Liver (tissue), 9 donors: Measurements from ENCODE around the gene OGFOD1. TPM values are rescaled to one million over a fixed set of nuclear protein-coding genes. Genes with fewer than 3 reads are reported as not detected.

Source experiments
- DNase-seq: peaks from one replicate; pipeline ENCODE4 v3.0.0-alpha.2; 2017; ENCODE audit warnings: low spot score
- H3K27ac ChIP-seq, 2 donors: one replicate each; pipeline ENCODE4 v1.7.0; 2013; ENCODE audit warnings: inconsistent platforms in 2 of 2, low read length in 2 of 2, control low read depth in 1 of 2, low read depth in 1 of 2, mild to moderate bottlenecking in 1 of 2
- H3K27me3 ChIP-seq, 4 donors: one replicate each; pipeline versions ENCODE4 v1.6.1 to v1.7.0; 2013; ENCODE audit warnings: low read length in 3 of 4, inconsistent platforms in 1 of 4, mild to moderate bottlenecking in 1 of 4, moderate library complexity in 1 of 4; ENCODE audit not compliant: control insufficient read depth in 4 of 4, insufficient read depth in 4 of 4
- H3K36me3 ChIP-seq, 4 donors: one replicate each; pipeline versions ENCODE4 v1.6.1 to v1.7.0; 2013; ENCODE audit warnings: low read length in 3 of 4, mild to moderate bottlenecking in 3 of 4, low read depth in 1 of 4, moderate library complexity in 1 of 4; ENCODE audit not compliant: control insufficient read depth in 4 of 4, insufficient read depth in 3 of 4
- H3K4me1 ChIP-seq, 4 donors: one replicate each; pipeline versions ENCODE4 v1.6.1 to v1.7.0; 2013; ENCODE audit warnings: low read length in 3 of 4, mild to moderate bottlenecking in 3 of 4, moderate library complexity in 1 of 4; ENCODE audit not compliant: control insufficient read depth in 4 of 4, insufficient read depth in 4 of 4
- H3K4me3 ChIP-seq, 3 donors: one replicate each; pipeline versions ENCODE4 v1.6.1 to v1.7.0; 2013; ENCODE audit warnings: low read length in 3 of 3, control low read depth in 1 of 3, low read depth in 1 of 3, mild to moderate bottlenecking in 1 of 3
- H3K9ac ChIP-seq, 2 donors: one replicate each; pipeline ENCODE4 v1.7.0; 2013; ENCODE audit warnings: low read length in 2 of 2, mild to moderate bottlenecking in 2 of 2, moderate library complexity in 2 of 2, control low read depth in 1 of 2, low read depth in 1 of 2
- H3K9me3 ChIP-seq, 4 donors: one replicate each; pipeline versions ENCODE4 v1.6.1 to v1.7.0; 2013; ENCODE audit warnings: low read length in 3 of 4; ENCODE audit not compliant: control insufficient read depth in 4 of 4
- EGR1 ChIP-seq, 2 donors: IDR thresholded peaks; 2 replicates each; pipeline ENCODE4 v1.6.1; 2016 to 2018; ENCODE audit warnings: antibody characterized with exemption in 2 of 2, low read depth in 2 of 2
- FOXA1 ChIP-seq: IDR thresholded peaks from 2 replicates; pipeline ENCODE4 v1.6.1; 2016; ENCODE audit warnings: antibody characterized with exemption
- FOXA2 ChIP-seq: IDR thresholded peaks from 2 replicates; pipeline ENCODE4 v1.6.1; 2016; ENCODE audit warnings: antibody characterized with exemption
- GABPA ChIP-seq, 2 donors: IDR thresholded peaks in 1 of 2; conservative IDR thresholded peaks in 1 of 2; 2 replicates each; pipeline ENCODE4 v1.6.1; 2016; ENCODE audit warnings: antibody characterized with exemption in 2 of 2, mild to moderate bottlenecking in 1 of 2, moderate library complexity in 1 of 2
- HNF4A ChIP-seq, 2 donors: conservative IDR thresholded peaks; 2 replicates each; pipeline ENCODE4 v1.6.1; 2016; ENCODE audit warnings: antibody characterized with exemption in 2 of 2, mild to moderate bottlenecking in 2 of 2
- HNF4G ChIP-seq: IDR thresholded peaks from 2 replicates; pipeline ENCODE4 v1.6.1; 2016; ENCODE audit warnings: antibody characterized with exemption
- JUND ChIP-seq, 2 donors: IDR thresholded peaks; 2 replicates each; pipeline ENCODE4 v1.6.1; 2016; ENCODE audit warnings: antibody characterized with exemption in 2 of 2
- NR2F2 ChIP-seq: IDR thresholded peaks from 2 replicates; pipeline ENCODE4 v1.6.1; 2016; ENCODE audit warnings: antibody characterized with exemption
- RAD21 ChIP-seq, 2 donors: IDR thresholded peaks; 2 replicates each; pipeline ENCODE4 v1.6.1; 2016; ENCODE audit warnings: antibody characterized with exemption in 2 of 2, mild to moderate bottlenecking in 2 of 2
- RXRA ChIP-seq, 2 donors: IDR thresholded peaks; 2 replicates each; pipeline ENCODE4 v1.6.1; 2017 to 2018; ENCODE audit warnings: antibody characterized with exemption in 2 of 2, mild to moderate bottlenecking in 1 of 2
- YY1 ChIP-seq: IDR thresholded peaks from 2 replicates; pipeline ENCODE4 v1.6.1; 2016; ENCODE audit warnings: antibody characterized with exemption, mild to moderate bottlenecking
- WGBS: extraction: QIAGEN DNeasy Blood & Tissue Kit; methylation state at CpG from one replicate; pipeline ENCODE4 v1.1.7; 2013; 5-methylcytosine and 5-hydroxymethylcytosine counted together
- polyA plus RNA-seq, 2 donors: library from polyadenylated mRNA; stranded (reverse) in 1 of 2; unstranded in 1 of 2; fragments of 200-250 nt in 1 of 2; fragments of >200 nt in 1 of 2; fragmentation: Nextera tagmentation in 1 of 2; extraction: Ambion mirVana in 1 of 2; gene quantifications; one replicate each; pipeline versions ENCODE4 v1.2.1 to v1.2.3, GENCODE V29; 2013 to 2015
- total RNA-seq, 2 donors: library from RNA; depleted of rRNA; stranded (reverse); fragments of >200 nt; gene quantifications; one replicate each; pipeline ENCODE4 v1.2.3, GENCODE V29; 2014
- TF ChIP-seq, protein P1 (sequence below): IDR thresholded peaks from 2 replicates; pipeline ENCODE4 v1.6.1; 2016; ENCODE audit warnings: antibody characterized with exemption
- TF ChIP-seq, protein P2 (sequence below): IDR thresholded peaks from 2 replicates; pipeline ENCODE4 v1.6.1; 2016; ENCODE audit warnings: antibody characterized with exemption
- TF ChIP-seq, protein P3 (sequence below): IDR thresholded peaks from 2 replicates; pipeline ENCODE4 v1.6.1; 2016; ENCODE audit warnings: antibody characterized with exemption
- TF ChIP-seq, protein P4 (sequence below): IDR thresholded peaks from 2 replicates; pipeline ENCODE4 v1.6.1; 2016; ENCODE audit warnings: antibody characterized with exemption, mild to moderate bottlenecking
- TF ChIP-seq, protein P5 (sequence below): fragments of 150-350 bp; IDR thresholded peaks from 2 replicates; pipeline ENCODE4 v1.5.1; 2017; ENCODE audit warnings: improper control_type of control experiment, low read depth, low read length; ENCODE audit not compliant: missing input control
- donor health status: healthy.
- donor health status: healthy.
- donor health status: healthy.
- donor health status: healthy.
- donor health status: healthy.

OGFOD1 gene
- total and polyA plus RNA-seq, 4 donors: 15.5 to 40.2 (median 21.2) TPM

DNA sequence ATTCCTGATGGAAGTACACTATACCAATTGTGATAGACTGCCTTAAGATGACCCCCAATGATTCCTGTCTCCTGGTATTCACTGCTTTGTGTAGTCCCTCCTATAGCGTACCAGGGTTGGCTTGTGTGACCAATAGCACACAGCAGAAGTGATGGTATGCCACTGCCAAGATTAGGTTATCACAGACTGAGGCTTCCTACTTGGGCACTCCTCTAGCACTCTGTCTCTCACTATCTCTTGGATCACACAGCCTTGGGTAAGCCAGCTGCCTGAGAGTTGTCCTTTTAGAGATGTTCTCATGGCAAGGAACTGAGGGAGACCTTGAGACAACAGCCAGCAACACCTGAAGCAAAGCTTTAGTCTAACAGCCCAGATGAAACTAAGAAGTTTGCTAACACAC, 13.3 kb upstream of the OGFOD1 start (continued):
- no peak for TF ChIP-seq FOXA2

DNA sequence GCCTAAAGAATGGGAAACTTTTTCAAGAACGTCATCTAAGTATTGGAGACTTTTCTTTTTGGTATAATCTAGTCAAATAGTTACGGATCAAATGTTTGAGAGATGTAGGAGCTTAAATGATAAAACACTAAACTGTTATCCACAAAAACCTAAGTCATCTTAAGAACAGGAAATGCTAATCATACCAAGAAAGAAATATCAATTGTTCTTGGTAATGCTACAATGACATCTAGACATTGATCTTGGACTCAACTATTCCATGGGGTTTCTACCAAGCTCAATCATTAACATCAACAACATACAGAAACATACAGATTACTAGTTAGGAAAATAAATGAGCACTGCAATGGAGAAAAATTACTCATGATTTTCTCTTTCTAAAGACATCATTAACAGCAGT, 4.1 kb upstream of the OGFOD1 start:
- Histone ChIP-seq H3K27ac (no peak overlapping the region), H3K4me1 (peaks cover 5 to 20% (median 16%) of the 10 kb centered on the region in 4 donors), H3K4me3 (no peak overlapping the region), H3K36me3 (peaks cover 1 to 25% (median 11%) of the 10 kb centered on the region in 4 donors), H3K27me3 (no peaks in the 10 kb centered on the region), H3K9me3 (no peaks in the 10 kb centered on the region), H3K9ac (no peak overlapping the region)
- WGBS: 88% methylated on average over 2 of the region's 2 CpGs
- TF ChIP-seq JUND (IDR thresholded peaks at IDR 0.05) (no peak), RAD21 (IDR thresholded peaks at IDR 0.05) (no peak), YY1 (no peak), NR2F2 (no peak), GABPA (IDR thresholded peaks at IDR 0.05 in 1 of 2, conservative IDR thresholded peaks at IDR 0.05 in 1 of 2) (no peak)
- TF ChIP-seq, protein P1, sequence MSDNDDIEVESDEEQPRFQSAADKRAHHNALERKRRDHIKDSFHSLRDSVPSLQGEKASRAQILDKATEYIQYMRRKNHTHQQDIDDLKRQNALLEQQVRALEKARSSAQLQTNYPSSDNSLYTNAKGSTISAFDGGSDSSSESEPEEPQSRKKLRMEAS: no peak
- DNase-seq: no peak

DNA sequence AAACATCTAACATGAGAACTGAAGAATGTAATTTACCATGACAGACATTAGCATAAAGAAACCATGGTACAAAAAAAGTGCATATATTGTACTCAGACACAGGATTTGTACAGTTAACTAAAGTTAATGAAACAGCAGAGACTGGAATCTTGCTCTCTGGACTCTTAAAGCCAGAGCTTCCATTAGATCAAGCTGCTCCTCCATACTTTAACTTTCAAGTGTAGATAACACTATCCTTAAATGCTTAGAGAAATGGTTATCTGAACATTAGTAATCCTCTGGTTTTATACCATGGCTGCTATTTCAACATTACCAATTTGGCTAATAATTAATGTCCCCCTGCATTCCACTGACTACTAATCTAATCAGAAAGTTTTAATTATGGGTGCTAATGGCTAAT, 3.3 kb upstream of the OGFOD1 start:
- Histone ChIP-seq H3K27ac (no peak overlapping the region), H3K27me3 (no peaks in the 10 kb centered on the region), H3K4me1 (peaks cover 9 to 25% (median 22%) of the 10 kb centered on the region in 4 donors), H3K4me3 (no peak overlapping the region), H3K9me3 (no peaks in the 10 kb centered on the region), H3K9ac (no peak overlapping the region), H3K36me3 (peaks cover 1 to 25% (median 9%) of the 10 kb centered on the region in 4 donors)
- TF ChIP-seq, protein P2, sequence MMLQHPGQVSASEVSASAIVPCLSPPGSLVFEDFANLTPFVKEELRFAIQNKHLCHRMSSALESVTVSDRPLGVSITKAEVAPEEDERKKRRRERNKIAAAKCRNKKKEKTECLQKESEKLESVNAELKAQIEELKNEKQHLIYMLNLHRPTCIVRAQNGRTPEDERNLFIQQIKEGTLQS: no peak
- TF ChIP-seq FOXA1 (no peak), NR2F2 (no peak), EGR1 (IDR thresholded peaks at IDR 0.05; ENCODE audit: low read depth in 2 of 2) (no peak)
- TF ChIP-seq, protein P3, sequence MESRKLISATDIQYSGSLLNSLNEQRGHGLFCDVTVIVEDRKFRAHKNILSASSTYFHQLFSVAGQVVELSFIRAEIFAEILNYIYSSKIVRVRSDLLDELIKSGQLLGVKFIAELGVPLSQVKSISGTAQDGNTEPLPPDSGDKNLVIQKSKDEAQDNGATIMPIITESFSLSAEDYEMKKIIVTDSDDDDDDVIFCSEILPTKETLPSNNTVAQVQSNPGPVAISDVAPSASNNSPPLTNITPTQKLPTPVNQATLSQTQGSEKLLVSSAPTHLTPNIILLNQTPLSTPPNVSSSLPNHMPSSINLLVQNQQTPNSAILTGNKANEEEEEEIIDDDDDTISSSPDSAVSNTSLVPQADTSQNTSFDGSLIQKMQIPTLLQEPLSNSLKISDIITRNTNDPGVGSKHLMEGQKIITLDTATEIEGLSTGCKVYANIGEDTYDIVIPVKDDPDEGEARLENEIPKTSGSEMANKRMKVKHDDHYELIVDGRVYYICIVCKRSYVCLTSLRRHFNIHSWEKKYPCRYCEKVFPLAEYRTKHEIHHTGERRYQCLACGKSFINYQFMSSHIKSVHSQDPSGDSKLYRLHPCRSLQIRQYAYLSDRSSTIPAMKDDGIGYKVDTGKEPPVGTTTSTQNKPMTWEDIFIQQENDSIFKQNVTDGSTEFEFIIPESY: no peak
- no peak for DNase-seq

DNA sequence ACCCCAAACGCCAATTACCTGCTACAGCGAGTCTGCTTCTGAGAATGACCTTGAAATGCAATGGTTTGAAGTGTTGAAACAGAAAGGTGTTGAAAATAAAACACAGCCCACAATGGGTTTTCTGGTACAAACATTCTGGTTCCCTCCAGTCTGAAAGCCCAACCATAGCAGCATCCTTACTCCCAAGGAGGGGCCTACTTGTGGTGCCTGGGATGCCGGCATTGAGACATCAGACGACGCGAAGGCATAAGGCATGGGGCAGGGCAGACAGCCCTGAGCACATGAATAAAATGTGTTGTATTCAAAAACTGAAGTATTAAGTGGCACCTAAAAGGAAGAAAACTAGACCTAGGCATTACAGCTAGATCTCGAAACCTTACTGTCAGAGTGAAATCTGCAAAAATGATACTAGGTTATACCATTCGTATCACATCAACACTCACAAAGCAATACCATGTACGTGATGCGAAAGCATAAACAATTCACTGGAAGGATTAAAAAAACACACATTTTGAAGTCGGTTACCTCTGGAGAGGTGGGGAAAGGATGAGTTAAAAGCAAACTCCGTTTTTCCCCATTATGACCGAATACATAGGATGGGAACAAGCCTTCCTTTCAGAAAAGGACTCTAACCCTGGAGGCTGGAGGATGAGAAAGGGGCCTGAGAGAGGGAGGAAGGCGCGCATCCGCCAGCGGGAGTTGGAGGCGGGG, 924 bp upstream of the OGFOD1 start:
- H3K4me1 ChIP-seq: peaks cover 9 to 25% (median 22%) of the 10 kb centered on the region in 4 donors
- H3K9me3 ChIP-seq: no peaks in the 10 kb centered on the region
- peak overlapping the region; percentile 25 to 90 for H3K27ac ChIP-seq
- peak overlapping the region; percentile 79 to 99 (median 83) for H3K4me3 ChIP-seq
- H3K27me3 ChIP-seq: no peaks in the 10 kb centered on the region
- WGBS: 15% methylated on average over 18 of the region's 18 CpGs
- H3K9ac ChIP-seq: peak overlapping the region; percentile 58 to 90
- TF ChIP-seq FOXA1: no peak
- TF ChIP-seq NR2F2: no peak
- TF ChIP-seq RXRA (IDR thresholded peaks at IDR 0.05): no peak
- TF ChIP-seq HNF4A (conservative IDR thresholded peaks at IDR 0.05): no peak
- TF ChIP-seq, protein P4, sequence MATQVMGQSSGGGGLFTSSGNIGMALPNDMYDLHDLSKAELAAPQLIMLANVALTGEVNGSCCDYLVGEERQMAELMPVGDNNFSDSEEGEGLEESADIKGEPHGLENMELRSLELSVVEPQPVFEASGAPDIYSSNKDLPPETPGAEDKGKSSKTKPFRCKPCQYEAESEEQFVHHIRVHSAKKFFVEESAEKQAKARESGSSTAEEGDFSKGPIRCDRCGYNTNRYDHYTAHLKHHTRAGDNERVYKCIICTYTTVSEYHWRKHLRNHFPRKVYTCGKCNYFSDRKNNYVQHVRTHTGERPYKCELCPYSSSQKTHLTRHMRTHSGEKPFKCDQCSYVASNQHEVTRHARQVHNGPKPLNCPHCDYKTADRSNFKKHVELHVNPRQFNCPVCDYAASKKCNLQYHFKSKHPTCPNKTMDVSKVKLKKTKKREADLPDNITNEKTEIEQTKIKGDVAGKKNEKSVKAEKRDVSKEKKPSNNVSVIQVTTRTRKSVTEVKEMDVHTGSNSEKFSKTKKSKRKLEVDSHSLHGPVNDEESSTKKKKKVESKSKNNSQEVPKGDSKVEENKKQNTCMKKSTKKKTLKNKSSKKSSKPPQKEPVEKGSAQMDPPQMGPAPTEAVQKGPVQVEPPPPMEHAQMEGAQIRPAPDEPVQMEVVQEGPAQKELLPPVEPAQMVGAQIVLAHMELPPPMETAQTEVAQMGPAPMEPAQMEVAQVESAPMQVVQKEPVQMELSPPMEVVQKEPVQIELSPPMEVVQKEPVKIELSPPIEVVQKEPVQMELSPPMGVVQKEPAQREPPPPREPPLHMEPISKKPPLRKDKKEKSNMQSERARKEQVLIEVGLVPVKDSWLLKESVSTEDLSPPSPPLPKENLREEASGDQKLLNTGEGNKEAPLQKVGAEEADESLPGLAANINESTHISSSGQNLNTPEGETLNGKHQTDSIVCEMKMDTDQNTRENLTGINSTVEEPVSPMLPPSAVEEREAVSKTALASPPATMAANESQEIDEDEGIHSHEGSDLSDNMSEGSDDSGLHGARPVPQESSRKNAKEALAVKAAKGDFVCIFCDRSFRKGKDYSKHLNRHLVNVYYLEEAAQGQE: no peak
- no peak for TF ChIP-seq HNF4G
- TF ChIP-seq YY1: no peak
- TF ChIP-seq, protein P1: no peak
- no peak for TF ChIP-seq JUND (IDR thresholded peaks at IDR 0.05)
- TF ChIP-seq, protein P2: no peak
- TF ChIP-seq, protein P5, sequence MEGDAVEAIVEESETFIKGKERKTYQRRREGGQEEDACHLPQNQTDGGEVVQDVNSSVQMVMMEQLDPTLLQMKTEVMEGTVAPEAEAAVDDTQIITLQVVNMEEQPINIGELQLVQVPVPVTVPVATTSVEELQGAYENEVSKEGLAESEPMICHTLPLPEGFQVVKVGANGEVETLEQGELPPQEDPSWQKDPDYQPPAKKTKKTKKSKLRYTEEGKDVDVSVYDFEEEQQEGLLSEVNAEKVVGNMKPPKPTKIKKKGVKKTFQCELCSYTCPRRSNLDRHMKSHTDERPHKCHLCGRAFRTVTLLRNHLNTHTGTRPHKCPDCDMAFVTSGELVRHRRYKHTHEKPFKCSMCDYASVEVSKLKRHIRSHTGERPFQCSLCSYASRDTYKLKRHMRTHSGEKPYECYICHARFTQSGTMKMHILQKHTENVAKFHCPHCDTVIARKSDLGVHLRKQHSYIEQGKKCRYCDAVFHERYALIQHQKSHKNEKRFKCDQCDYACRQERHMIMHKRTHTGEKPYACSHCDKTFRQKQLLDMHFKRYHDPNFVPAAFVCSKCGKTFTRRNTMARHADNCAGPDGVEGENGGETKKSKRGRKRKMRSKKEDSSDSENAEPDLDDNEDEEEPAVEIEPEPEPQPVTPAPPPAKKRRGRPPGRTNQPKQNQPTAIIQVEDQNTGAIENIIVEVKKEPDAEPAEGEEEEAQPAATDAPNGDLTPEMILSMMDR: no peak
- no peak for TF ChIP-seq RAD21 (IDR thresholded peaks at IDR 0.05)
- peaks cover 8 to 25% (median 15%) of the 10 kb centered on the region in 4 donors for H3K36me3 ChIP-seq
- DNase-seq: no peak
